HG03469 (cell line): ENCODE measurements around the gene ETV3L.

Experiments used
- ATAC-seq: cut with Tn5 transposase; IDR thresholded peaks from one replicate; pipeline ENCODE4 v1.9.1; 2021; ENCODE audit warnings: mild to moderate bottlenecking, moderate library complexity, moderate number of reproducible peaks; ENCODE audit not compliant: unreplicated experiment

The ETV3L gene

DNA sequence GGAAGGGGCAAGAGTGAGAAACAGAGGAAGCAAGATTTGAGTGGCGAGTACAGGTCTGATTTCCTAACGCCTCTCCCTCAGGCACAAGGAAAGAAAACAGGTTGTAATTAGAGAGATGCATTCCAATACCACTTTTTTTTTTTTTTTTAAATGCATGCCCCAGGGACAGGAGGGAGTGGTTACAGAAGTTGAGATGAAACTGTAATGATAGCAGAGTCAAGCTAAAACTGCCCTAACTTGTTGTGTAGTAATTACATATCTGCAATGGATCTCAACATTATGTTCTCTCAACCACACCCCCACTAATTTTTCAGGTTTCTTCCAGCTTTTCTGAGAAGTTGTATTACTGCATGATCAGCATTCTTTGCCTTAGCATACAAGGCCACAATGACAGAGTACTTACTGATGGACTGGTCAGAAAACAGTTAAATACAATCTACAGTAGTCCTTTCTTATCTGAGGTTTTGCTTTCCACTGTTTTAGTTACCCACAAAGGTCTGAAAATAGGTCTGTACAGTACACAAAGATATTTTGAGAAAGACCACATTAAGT, 33.1 kb upstream of the ETV3L start:
- ATAC-seq, result no peak

DNA sequence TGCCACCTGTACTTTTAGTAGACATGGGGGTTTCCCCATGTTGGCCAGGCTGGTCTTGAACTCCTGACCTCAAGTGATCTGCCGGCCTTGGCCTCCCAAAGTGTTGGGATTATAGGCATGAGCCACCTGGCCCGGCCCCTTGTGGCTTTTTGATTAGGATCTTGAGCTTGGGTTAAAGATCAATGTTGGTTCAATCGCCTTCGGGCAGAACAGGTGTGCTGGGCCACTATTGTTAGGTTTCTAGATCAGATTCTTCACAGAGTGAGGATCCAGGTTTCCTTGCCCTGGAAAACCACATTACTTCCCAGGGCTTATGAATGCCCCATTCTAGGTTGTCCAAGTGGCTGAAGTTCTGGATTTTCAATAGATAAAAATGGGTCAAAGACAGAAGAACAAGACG, 32.5 kb upstream of the ETV3L start:
- no peak for ATAC-seq

DNA sequence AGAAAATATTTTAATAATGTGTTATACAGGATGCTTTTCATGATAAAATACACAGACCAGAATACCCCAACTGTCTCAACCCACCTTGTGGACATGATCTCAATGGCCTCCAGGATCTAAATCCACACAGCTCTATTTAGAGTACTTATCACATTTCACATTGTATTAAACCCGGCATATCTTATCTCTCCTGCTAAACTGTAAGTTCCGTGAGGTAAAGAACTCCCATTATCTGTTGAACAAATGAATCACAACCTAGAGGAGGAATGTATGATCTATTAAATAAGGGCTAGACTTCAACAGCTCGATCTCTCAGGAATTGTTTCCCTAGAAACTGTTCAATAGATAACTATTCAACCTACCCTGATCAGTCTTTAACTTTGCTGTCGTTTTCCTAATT, 31.7 kb upstream of the ETV3L start:
- ATAC-seq, result no peak

DNA sequence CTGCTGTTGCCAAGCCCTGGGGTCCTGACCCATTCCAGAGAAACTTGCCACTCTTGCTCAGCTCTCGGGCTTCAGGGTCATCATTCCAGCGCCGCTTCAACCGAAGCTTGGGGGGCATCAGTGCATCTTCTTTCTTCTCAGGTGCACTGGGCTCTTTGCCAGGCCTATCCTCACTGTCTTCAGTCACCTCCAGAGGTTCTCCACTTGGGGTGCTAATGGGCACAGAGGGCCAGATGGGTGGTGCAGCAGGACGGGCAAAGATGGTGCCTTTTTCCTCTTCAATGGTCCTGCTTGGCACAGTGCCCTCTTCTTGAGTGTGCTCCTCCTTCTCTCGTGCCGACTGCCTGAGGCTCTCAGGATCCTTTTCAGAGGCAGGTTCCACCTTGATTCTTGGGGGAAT, 25.2 kb upstream of the ETV3L start:
- no peak for ATAC-seq

DNA sequence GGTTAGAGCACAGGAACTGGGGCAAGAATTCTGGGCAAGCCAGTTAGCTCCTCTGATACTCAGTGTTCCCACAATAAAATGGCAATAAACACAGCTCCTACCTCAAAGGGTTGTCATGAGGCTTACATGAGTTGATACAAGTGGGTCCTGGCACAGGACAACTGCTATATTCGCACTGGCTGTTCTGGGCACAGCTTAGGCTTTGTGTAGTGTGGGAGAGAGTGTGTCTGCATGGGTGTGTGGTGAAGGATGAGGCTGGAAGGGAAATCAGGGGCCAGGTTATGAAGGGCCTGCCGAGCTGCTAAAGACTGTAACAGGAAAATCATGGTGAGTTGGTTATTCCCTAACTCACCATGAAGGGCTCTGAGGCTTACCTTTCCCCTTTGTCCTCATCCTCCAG, 19.8 kb upstream of the ETV3L start:
- ATAC-seq, result no peak

DNA sequence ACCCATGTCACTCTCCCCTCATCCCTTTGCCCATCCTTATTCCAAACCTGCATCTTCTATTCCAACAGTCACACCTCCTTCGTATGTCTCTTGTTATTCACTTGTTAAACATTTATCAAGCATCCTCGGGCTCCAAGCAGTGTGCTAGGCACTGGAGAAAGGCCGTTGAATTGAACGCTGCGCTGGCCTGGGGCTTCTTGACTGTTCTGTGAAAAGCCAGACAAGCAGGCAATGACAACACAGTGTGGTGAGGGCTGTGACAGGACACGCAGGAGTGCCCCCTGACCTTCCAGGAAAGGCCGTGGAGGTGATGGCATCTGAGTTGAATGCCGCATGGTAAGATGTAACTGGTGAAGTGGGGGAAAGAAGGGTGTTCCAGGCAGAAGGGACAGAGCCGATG, 19.4 kb upstream of the ETV3L start:
- ATAC-seq, result no peak

DNA sequence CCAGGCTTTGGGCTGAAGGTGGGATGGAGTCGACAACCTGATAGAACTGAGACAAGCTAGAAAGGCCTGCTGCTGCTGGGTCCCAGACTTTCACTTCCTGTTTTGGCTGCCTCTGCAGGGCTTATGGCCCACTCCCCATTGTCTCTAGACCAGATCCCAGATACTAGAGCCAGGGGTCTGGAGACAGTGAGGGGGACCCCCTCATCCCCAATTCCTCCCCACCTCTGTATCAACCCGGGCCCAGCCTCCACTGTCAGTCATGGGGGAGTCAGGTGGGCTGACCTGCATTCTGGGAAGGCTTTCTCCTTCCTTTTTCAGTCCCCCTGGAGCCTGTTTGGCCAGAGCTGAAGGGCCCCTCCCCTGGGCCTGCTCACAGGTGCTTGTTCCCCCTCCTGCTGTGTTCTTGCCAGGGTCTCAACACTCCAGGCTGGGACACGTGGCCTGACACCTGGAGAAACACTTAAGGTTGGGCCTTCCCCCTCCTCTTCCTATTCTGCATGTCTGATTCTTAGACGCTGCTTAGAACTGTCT, 18.0 kb upstream of the ETV3L start:
- ATAC-seq, result no peak

DNA sequence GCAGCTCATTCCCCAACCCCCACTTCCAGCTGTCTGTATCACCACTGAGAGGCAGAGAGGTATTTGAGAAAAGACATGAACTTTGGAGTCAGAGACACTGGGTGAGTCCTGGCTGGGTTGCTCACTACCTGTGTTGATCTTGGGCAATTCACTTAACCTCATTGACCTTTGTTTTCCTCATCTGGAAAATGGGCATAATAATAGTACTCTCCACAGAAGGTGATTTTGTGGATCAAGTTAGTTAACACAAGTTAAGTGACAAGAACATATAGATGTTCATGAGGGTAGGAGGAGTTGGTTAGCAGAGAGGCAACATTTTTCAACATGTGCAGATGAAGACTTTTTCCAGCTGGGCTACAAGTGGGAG, 17.1 kb upstream of the ETV3L start:
- ATAC-seq, result no peak

DNA sequence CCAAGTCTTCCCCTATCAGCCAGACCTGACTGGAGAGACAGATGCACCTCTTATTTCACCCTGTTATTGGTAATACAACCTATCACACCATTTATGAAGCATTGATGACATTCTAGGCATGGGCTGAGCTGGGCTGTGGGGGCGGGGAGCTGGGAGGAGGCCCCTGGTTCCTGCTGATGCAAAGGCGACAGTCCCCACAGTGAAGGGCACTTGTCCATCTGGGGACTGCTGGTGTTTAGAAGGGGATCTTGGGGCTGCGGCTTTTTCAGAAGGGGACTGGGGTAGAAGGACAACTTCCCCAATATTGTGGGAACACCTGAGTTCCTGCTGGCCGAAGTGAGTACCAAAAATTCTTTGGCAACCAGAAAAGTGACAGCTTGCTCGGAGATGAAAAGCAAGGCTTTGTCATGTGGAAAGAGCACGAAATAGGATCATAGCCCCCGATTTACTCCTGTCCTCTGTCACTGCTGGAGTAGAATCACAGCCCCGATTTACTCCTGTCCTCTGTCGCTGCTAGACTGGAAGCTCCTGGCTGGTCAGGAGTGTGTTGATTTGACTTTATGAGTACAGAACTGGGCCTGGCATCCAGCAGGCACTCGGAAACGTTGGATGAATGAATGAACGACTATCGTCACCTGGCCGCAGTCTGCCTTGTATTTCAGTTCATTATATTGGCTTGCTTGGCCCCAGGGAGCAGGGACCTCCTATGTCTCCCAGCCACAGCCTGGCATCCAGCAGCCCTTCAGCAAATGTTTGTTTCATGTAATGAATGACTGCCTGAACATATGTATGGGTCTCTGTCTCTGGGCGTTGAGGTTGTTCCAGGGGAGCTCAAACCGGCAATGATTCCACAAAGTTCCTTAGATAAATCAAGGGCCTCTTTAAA, 16.5 kb upstream of the ETV3L start:
- ATAC-seq, result no peak

DNA sequence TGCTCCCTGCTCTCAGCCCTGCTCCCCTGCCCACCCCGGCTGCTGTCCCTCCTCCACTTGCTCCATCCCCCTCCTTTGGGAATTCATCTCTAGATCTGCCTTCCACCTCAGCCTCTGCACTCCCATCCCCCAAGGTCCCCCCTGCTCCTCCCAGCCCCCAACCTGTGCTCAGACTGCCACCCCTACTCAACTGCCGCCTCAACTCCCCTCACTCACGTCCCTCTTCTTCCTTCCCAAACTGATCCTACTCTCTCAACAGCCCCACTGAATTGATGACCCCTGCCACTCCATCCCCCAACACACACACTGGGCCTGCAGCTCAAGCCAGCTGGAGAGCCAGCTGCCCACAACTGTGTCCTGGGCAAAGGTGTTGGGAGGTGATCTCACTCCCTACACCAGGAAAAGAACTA, 15.8 kb upstream of the ETV3L start:
- ATAC-seq, result no peak

DNA sequence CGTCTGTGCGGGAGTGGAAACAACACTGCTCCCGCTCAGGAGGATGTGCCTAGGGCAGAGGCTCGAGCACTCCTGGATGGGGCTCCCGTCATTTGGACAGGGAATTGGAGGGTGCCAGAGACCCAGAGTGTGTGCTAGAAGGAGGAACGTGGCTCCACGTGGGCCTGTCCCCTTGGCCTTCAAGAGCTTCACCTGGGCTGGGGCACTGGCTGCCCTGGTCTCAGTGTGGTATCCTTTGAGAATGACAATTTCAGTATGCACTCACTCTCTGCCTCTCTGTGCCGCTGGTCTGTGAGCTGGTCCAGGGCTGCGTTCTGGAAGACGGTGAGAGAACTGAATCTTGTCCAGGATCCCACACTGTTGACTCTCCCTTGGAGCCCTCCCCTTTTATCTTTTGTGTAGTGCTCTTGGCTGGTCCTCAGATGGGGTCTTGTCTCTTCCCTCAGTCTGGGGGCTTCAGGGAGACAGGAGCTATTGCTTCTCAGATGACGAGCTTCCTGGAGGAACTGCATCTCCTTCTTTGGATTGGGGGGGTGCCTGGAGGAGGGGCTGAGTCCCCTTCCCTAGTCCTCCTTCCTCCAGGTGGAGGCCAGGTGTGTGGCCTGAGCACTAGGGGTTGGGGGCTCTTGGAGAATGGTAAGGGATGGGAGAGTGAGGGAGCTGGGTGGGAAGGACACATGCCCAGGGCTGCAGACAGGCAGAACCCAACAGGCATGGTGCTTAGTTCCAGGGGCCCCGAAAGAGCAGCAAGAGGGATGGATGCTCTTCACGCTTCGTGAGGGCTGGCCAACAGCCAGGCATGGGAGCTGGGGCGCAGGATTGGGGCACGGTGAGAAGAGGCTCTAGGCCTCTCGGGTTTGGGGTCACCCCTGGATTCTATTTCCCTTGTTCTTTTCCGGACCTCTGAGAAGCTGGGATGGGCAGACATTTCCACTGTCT, 14.8 kb upstream of the ETV3L start:
- ATAC-seq, result no peak

DNA sequence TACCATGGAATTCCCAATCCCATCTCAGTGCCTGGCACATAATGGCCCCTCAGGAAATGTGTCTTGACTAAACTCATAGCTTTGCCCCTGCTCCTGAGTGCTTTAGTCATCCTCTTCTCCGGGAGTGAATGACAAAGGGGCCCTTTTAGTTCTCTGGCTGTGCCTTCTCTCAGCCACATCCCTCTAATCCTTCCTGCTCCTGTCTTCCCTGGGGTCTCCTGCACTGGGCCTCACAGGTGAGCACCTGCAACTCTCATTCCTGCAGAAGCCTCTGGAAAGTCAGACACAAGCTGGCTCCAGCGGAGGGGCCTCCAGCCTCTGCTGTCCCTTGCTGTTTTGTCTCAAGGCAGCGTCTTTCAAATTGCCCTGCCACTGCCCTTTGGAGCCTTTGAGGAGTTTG, 14.0 kb upstream of the ETV3L start:
- no peak for ATAC-seq

DNA sequence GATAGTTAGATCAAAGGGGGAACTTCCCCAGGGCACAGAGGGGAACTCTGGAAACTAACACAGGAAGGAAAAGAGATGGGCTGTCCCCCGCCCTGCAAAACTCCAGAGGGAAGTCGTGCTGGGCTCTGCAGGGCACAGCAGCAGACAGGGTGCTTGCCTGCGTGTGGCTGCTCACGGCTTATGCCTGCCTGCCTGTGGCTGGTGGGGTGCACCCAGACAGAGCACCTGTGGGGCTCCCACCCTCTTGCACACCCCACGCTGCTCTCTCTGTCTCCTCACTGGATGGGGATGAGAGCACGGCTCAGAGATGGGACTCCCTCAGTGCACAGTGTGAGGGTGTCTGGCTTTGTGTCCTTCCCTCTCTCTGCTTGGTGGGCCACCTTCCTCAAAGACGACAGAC, 13.5 kb upstream of the ETV3L start:
- no peak for ATAC-seq

DNA sequence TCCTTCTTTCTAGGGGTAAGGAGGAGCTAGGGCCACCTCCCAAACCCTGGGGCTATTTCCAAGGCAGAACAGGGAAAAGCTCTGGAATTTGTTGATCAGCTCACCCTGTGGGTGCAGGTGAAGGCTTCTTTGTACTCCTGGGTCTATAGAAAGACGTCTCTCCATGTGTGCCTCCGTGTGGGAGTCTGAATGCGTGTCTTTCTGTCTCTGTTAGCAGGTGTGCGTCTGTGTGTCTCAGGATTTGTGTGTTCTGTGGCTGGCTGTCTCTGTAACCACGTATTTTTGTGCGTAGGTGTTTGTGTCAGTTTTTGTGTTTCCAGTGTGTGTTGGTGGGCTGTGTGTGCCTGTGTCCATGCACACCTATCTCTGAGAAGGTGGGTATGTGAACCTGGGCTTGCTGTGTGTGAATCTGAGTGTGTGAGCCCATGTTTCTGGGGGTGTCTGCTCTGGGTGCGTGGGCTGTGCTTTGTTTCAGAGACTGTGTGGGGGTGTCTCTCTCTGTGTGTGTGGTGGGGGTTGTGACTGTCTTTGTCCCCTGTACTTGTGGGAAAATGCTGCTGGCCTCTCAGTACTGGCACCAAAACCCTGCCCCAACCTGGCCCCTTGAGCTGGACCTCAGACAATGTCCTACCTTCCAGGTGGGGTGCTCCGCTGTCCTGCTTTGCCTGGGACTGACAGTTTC, 12.7 kb upstream of the ETV3L start:
- ATAC-seq, result no peak

DNA sequence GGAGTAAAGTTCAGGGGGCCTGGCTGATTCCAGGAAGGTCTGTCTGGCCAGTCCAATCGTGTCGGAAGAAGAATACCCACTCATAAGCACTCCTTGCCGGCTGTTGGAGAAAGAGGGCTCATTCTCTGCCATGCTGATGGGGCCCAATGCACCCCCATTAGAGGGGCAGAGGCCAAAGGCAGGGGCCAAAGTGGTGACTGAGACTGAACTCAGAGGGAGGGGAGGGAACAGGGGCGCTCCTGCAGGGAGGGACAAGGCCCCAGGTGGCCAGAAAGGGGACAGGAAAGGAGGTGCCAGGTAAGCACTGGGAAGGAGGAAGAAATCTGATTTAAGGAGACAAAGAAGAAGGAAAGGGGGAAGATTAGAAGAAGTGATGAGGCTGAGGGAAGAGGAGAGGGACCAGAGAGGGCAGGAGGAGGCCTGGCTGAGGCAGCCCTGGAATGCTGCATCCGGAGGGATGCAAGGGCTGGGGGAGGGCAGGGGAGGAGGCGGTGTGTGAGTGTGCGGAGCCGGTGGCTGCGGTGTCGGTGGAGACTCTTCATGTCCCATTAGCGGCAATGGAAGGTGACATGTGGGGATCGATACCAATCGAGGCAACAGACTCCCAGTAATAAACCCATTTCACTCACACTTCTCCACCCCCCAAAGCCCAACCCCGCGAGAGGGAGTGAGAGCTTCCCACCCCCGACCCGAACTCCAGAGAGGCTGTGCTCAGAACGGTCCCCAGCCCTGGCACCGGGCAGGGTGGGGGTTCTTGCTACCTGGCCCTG, 12.0 kb upstream of the ETV3L start:
- no peak for ATAC-seq

DNA sequence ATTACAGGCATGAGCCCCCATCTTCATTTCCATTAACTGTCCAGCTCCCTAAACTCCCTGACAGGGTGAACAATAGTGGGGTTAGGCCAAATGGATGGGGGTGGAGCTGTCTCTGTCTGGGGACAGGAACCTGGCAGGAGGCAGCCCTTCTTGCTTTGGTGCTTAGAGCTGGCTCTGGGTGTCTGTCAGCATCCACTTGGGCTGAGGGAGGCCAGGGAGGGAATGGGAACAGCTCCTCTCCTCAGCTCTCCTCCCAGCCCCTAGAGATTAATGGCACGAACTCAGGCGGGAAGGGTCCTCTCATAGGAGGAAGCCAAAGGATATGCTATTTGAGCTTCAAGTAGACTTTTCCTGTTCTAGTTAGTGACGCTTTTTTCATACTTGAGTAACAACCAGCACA, 11.1 kb upstream of the ETV3L start:
- no peak for ATAC-seq

DNA sequence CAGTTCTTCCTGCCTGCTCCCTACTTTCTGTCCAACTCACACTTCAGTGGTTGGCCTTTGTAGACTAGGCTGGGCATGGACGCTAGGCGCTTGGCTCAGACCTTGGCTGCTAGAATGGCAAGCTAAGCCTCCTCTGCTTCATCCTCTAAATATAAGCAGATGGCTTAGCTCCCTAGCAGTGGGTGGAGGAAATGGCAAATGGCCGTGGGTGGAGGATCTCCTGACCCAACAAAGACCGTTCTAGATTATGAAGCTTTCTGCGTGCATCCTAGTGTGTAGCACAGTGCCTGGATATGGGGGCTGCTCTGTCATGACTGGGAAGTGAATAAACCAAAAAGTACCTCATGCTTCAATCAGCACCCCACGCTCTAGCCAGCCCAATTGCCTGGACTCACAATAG, 10.4 kb upstream of the ETV3L start:
- ATAC-seq, result no peak

DNA sequence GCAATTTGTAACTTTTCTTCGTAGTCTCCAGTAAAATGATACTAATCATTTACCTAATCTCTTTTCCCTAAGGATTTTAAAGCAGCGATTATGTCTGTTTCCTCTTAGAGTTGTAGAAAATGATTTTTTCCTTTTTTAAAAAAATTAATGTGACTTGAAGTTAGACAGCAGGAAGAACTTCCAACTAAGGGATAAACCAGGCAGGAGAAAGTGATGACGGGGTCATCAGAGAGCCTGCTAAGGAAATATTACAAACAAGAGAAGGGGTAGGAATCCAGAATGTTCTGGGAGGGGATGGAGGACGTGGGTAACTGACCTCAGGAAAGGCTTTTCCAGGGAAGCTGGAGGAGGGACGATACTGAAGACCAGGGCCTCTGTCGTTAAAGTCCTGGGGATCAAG, 8.8 kb upstream of the ETV3L start:
- no peak for ATAC-seq

DNA sequence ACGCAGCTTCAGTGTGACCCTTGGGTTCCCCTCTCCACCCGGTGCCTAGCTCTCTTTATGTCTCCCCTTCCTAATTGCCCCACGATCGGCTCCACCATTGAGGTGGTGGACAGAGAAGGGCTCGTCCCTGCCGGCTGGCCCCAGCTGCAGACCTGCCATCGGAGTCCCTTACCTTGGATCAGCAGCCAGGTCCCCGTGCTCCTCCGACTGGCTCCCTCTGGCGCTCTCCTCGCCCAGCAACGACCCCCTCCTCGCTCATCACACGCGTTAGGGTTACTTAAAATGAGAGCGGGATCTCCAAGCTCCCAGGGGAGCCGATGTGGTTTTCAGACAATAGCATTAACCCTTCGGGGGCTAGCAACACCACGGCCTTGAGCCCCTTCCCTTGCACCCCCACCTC, 8.1 kb upstream of the ETV3L start:
- ATAC-seq, result no peak

DNA sequence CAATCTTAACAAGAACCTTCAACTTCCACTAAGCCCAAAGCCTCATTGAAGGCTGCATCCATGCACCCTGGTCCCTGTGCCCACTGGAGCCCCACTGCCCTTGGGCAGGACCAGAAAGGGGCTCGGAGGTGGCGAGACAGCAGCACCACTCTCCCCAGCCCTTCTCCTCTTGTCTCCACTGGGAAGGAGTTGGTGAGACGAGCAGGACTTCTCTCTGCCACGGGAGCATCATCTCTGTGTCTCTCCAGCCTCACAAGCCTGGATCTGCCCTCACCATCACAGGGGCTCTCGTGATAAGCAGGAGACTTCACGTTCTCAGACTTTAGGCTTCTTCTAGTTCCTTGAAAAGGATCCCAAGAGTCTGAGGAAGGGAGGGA, 7.2 kb upstream of the ETV3L start:
- no peak for ATAC-seq
